ENCODE measurements around the gene MYH14.
"Not testable (repeated sequence)": the region's sequence is repeated elsewhere in the genome, so short reads cannot be mapped to it uniquely, and the experiment has no call there.

DNA sequence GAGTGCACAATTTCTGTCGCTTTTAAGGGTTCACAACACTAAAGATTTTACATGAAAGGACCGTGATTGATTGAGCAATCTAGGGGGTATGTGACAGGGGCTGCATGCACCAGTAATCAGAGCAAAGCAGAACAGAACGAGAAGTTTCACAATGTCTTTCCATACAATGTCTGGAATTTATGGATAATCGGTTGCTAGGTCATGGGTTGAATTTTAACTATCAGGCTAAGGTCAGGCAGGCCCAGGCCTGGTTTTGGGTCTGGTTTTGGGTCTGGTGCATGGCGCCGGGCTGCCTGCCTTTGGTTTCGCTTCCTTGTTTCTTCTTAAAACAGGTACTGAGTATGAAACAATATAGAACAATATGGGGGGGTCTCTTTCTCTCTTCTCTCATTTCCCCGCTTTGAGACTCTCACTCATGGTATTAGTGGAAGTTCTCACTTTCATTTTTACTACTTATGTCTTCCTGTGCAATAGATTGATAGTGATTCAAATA, 143.7 kb downstream of the MYH14 start:
- not testable (repeated sequence) for TF ChIP-seq POLR2A, EP300 (IDR thresholded peaks at IDR 0.05)
- TF ChIP-seq, protein P1, sequence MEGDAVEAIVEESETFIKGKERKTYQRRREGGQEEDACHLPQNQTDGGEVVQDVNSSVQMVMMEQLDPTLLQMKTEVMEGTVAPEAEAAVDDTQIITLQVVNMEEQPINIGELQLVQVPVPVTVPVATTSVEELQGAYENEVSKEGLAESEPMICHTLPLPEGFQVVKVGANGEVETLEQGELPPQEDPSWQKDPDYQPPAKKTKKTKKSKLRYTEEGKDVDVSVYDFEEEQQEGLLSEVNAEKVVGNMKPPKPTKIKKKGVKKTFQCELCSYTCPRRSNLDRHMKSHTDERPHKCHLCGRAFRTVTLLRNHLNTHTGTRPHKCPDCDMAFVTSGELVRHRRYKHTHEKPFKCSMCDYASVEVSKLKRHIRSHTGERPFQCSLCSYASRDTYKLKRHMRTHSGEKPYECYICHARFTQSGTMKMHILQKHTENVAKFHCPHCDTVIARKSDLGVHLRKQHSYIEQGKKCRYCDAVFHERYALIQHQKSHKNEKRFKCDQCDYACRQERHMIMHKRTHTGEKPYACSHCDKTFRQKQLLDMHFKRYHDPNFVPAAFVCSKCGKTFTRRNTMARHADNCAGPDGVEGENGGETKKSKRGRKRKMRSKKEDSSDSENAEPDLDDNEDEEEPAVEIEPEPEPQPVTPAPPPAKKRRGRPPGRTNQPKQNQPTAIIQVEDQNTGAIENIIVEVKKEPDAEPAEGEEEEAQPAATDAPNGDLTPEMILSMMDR (IDR thresholded peaks at IDR 0.05), result not testable (repeated sequence)
